Superior temporal gyrus (tissue), 1 donor: ENCODE measurements around the gene ZNF253.
"Not testable (repeated sequence)": the region's sequence is repeated elsewhere in the genome, so short reads cannot be mapped to it uniquely, and the experiment has no call there.

Experiments
- DNase-seq: peaks from one replicate; pipeline ENCODE4 v3.0.0-alpha.2; 2016; ENCODE audit errors: extremely low spot score

ZNF253 gene

DNA sequence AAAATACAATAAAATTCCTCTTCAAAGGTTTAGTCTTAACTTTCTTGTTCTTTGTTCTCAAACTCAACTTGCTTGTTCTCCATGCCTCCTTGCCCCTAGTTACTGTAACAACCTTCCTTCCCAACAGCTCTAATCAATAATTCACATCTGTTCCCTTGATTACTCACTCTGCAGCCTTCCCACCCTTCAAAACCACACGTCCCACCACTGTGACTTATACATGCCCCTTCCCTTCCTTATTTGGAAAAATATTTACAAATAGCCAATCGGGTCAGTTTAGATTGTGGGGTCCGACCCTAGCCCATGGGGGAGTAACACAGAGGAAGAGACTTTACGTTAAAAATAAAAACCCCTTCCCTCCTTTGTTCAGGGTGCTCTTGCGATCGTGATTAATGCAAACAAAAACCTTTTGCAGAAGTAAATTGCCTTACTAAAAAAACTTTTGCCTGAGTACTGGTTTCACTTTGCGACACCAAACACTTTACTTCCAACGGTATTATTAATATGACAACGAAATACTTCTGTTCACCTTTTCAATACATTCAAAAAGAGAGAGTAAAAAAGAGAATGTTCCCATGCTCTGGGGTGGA is 34.6 kb downstream of the ZNF253 start:
- no peak for DNase-seq

DNA sequence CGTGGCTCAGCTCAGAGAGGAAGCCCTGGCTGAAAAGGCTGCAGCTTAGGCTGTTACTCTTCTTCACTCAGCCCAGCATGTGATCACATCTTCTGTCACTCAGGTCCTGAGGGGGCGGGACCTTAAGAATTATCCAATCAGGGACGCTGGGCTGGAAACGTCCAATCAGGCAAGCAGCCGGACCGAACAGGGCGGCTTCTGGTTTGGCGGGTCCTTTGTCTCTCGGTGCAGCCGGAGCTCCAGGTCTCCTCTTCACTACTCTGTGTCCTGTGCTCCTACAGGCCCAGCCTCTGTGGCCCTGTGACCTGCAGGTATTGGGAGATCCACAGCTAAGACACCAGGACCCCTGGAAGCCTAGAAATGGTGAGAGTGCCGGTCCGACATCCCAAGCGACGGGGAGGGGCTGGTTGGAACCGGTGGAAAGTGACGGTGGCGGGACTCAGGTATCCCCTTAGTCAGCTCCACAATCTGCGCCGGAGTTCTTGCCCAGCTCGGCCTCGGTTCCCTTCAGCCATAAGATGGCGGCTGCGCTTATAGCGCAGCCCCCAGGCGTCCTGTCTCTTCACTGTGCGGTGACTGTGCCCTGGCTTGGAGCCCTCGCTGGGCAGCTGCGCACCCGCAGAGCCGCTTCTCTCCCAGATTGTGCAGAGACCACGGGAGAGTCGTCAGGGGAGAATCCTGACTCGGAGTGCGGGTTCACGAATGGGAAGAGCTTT is 35.2 kb downstream of the ZNF253 start, which contains the start of gene ZNF93:
ZNF93 (plus strand) TSS at position 218 of the 716 bp plus-strand sequence; CDS start at position 361, 143 bp downstream.
- DNase-seq: peak; percentile 98

DNA sequence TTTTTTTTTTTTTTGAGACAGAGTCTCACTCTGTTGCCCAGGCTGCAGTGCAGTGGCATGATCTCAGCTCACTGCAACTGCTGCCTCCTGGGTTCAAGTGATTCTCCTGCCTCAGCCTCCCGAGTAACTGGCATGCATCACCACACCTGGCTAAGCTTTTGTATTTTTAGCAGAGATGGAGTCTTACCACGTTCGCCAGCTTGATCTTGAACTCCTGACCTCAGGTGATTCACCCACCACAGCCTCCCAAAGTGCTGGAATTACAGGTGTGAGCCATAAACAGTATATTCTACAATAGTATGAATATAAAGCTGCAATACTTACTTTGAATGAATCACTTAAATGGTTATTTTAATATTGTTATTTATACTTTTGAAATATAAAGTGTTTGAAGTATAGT is 41.9 kb downstream of the ZNF253 start:
- not testable (repeated sequence) for DNase-seq

DNA sequence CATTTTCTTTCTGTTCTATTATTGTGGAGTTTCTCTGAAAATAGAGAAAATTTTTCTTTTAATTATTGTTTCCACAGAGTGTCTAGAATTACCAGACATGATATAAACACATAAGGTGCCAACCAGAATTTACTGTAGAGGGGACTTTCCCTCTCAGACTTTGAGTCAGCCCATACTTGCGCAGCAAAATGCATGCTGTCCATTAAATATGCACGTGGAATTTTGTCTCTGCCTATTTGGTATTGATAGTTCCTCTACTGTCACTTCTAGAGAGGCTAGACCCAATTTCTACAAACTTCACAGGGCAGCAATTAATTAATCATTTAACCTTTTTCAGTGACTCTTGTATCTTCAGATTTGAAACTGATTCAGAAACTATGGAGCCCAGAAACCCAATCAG is 44.0 kb downstream of the ZNF253 start:
- no peak for DNase-seq

DNA sequence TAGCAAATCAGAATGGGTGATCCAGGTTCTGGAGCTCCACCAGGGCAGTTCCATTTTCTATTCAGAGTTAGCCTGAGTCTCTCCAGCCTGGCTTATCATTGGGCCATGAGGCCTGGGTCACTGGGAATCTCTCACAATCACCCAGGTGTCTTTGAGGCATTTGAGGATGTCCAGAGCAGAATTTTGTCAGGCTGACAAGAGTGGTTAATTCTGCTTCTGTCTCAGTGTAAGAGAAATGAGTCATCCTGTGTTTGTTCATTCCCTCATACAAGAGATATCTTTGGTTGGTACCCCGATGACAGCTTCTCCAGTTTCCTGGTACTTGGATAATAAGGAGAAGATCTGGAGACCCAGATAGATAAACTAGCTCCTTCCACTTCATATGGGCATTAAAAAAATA is 45.5 kb downstream of the ZNF253 start:
- DNase-seq: no peak

DNA sequence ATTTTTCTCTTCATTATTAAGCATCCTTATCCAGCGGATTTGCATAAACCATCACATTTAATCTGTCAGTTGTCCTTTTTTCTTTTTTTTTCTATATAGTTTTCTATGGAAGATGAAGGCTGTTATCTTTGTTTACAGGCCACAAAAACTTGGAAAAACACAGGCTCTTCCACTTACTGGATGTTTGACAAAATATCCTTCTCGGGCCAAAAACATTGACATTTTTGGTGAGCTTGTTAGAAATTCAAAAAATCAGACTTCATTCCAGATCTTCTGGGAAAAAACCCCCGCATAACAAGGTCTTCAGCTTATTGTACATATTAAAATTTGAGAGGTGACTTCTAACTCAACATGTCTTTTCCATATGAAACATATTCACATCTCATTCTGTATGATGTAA is 48.9 kb downstream of the ZNF253 start:
- no peak for DNase-seq

DNA sequence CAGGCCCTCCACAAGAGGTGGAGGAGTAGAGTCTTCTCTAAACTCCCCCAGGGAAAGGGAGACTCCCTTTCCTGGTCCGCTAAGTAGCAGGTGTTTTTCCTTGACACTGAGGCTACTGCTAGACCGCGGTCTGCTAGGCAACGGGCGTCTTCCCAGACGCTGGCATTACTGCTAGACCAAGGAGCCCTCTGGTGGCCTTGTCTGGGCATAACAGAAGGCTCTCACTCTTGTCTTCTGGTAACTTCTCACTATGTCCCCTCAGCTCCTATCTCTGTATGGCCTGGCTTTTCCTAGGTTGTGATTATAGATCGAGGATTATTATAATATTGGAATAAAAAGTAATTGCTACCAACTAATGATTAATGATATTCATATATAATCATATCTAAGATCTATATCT is 64.7 kb downstream of the ZNF253 start:
- DNase-seq: peak; percentile 59

DNA sequence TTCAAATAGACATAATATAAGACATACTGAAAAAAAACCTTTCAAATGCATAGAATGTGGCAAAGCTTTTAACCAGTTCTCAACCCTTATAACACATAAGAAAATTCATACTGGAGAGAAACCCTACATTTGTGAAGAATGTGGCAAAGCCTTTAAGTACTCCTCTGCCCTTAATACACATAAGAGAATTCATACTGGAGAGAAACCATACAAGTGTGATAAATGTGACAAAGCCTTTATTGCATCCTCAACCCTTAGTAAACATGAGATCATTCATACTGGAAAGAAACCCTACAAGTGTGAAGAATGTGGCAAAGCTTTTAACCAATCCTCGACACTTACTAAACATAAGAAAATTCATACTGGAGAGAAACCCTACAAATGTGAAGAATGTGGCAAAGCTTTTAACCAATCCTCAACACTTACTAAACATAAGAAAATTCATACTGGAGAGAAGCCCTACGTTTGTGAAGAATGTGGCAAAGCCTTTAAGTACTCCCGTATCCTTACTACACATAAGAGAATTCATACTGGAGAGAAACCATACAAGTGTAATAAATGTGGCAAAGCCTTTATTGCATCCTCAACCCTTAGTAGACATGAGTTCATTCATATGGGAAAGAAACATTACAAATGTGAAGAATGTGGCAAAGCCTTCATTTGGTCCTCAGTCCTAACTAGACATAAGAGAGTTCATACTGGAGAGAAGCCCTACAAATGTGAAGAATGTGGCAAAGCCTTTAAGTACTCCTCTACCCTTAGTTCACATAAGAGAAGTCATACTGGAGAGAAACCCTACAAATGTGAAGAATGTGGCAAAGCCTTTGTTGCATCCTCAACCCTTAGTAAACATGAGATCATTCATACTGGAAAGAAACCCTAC is 68.0 kb downstream of the ZNF253 start:
- not testable (repeated sequence) for DNase-seq

DNA sequence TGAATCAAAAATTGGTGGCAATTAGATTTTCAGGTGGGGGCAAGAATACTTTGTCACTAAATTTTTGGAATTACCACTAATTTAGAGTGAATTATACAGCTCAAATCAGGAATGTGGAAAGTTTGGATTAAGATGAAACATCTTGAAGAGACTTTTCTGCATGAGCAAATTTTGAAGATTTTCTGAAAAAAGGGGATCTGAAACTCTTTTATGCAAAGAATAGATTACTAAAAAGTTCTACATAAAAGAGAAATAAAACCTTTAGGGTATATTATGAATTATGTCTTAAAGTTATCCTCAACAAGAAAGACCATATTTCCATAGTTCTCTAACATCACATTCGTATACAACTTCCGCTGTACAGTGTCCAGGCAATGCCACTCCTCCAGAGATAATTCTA is 71.7 kb downstream of the ZNF253 start:
- DNase-seq: no peak

DNA sequence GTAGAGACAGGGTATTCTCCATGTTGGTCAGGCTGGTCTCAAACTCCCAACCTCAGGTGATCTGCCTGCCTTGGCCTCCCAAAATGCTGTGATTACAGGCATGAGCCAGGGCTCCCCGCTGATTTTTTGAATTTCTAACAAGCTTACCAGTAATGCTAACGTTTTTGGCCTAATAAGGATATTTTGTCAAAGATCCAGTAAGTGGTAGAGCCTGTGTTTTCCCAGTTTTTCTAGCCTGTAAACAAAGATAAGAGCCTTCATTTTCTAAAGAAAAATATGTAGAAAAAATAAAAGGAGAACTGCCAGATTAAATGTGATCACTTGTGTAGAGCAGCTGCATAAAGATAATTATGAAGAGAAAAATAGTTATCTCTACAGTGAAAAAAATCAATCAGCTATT is 72.8 kb downstream of the ZNF253 start:
- no peak for DNase-seq

DNA sequence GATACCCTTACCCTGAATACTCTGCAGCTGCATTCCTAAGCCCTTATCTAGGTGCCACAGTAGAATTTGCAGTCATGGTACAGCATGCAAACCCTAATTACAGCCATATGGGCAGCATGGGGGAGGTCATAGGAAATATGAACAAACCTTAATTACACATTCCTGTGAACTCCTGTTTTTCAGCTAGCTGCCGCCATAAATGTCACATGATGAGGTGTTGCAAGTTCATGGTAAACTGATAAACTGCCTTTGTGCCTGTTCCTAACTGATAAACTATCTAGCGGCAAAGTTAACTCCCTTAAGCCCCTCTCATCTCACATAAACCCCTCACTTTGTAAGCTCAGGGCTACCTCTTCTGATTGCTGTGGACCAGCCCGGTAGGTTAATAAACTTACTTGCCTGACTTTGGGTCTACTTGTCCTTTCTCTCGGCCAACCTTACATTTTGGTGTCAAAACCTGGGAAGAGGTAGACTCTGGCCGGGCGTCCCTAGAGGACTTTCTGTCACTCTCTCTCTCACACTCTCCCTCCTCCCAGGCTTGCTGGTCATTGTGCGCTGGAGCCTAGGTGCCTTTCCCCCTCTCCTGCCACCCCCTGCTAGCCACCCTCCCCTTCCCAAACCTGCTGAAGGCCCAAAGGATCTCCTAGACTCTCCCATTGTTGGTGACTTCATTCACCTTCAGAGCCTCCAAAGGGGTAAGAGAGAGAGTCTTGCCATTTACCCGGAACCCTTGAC is 78.3 kb downstream of the ZNF253 start:
- no peak for DNase-seq
